Fibroblast of skin of left biceps (primary cell): ENCODE data around the gene RPS8.
"Not testable (repeated sequence)": the region's sequence is repeated elsewhere in the genome, so short reads cannot be mapped to it uniquely, and the experiment has no call there.

ENCODE experiments used
- DNase-seq, 2 experiments: peaks; one replicate each; pipeline ENCODE4 v3.0.0-alpha.2; 2013; ENCODE audit warnings: low read depth in 2 of 2

The RPS8 gene

DNA sequence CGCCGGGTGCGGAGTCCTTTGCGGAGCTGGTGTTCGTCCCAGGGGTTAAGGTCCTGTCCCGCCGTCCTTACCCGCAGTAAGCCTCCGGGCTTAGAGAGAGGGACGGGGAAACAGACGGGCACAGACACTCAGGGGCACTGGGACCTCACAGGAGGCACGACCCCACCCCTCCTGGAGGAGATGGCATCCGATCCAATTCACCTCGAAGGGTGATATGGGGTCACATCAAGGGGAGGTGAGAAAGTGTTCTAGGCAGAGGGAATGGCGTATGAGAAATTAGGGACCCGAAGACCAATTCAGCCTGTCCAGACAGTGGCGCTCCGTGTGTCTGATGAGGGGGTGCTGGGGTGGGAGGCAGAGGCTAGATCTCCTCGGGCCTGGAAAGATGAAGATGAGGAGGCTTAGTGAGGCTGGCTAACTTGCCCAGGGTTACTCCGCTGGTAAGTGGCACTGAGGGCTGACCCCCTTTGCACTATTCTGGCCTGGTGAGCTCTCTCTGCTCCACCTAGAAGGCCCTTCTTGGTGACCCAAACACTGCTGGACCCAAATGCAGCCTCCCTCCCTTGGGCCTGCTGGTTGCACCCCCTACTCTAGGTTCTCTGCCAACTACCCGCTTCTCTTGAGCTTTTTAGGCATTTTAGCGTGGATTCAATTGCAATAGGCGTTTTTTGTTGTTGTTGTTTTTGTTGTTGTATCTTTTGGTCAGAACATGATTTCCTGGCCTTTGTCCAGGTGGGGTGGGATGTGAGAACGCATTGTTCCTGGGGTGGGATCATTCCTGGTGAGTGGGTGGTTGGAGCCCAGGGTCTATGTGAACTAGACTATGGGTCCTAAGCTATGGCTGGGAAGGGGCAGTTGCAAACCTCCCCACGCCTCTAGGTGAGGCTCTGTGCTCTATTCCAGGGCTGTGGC is 45.2 kb downstream of the RPS8 start:
- no peak for DNase-seq

DNA sequence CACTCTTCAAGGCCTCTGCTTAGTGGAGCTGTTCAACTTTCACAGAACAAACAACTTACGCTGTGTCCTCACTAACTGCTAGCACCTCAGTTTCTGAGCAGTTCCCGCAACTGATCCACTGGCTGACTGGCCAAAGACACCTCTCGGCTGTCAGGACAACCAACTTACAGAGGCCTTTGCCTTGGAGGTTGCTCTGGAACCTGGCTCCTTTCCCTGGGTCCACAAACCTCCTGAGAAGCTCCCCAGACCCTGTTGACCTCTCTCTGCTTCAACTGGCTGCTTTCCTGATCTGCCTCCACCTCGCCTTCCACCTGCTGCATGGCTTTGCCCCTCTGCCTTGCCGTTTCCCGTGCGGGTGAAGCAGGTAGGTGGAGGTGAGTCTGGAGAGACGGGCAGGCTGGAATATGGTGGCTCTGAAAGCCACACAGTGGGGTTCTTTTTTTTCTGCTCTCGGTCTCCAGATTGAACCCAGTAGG is 45.9 kb downstream of the RPS8 start:
- DNase-seq, result no peak

DNA sequence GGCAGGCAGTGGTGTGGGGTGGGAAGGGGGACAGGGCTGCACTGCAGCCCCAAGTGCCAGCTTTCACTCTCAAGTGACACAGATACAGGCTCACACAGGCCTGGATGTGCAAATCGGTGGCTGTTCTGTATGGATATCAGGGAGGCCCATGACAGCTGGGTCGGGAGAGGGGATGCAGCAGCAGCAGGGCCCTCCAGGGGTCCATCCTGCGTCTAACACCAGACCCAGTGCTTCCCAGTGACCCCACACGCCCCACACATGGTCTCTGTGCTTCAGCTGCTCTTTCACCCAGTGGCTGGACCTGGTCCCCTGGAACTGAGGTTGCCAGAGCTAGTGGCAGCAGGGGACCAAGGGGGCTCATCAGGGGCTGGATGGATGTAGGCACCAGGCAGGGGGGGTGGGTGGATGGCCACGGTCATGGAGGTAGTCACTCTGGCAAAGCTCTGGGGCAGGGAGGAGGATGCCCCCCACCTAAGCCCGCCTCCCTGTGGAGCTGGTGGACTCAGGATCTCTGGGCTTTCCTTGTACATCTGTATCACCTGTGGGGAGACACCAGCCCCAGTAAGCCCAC is 46.9 kb downstream of the RPS8 start:
- DNase-seq, result no peak

DNA sequence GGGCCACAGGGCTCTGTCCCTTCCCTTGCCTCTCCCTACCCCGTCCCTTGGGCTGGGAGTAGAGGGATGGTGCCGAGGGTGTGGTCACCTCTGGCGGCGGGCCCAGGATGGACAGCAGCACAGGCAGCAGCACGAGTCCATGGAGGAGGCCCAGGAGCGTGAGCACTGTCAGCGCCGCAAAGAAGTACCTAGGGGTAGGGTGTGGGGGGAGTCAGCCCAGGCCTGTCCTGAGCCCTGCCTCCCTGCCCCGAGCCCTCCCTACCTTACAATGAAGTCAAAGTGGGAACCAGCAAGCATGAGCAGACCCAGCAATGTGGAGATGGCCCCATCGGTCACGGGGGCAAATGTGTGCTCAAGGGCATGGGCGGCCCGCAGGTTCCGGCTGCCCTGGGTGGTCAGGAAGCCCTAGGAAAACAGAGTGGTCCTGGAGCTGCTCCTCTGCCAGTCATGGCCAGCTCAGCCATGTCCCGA is 47.7 kb downstream of the RPS8 start:
- no peak for DNase-seq

DNA sequence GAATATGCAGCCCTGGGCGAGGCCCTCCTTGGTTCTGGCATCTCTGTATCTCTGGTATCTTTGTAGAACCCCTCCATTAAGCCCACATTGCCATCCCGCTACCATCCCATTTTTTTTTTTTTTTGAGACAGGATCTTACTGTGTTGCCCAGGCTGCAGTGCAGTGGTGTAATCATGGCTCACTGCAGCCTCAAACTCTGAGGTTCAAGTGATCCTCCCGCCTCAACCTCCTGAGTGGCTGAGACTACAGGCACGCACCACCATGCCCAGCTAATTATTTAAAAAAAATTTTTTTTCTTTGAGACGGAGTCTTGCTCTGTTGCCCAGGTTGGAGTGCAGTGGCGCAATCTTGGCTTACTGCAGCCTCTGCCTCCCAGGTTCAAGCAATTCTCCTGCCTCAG is 49.1 kb downstream of the RPS8 start:
- not testable (repeated sequence) for DNase-seq

DNA sequence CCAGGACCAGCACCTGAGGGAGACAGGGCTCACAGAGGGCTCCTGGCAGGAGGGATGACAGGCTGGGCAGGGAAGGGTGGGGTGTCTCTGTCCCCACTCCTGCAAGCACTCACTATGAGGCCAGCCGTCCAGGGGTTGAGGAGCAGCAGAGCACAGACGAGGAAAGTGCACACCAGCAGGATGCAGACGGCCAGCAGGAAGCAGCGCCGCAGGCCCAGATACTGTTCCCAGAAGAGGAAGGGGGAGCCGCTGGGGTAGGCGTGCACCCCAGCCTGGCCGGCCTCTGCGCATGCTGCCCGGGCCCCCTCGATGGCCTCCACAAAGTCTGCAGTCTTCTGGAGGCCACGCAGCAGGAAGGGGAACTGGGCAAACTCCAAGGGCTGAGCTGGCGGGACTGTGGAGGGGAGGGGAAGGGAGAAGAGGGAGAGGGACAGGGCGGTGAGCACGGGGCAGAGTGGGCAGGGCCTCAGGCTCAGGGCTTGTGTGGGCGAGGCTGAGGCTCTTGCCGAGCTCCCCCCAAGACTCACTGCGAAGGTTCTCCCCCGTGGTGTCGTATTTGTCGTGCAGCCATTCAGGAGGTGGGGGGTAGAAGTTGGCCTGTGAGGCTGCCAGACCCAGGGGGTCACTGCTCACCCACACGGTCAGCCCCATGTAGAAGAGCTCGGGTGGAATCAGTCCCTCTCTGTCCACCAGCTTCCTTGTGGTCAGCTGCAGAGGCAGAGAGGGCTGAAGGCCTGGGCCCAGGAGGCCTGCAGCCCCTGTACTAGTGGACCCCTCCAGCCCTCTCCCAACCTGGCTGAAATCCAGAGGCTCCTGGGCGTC is 51.2 kb downstream of the RPS8 start:
- no peak for DNase-seq

DNA sequence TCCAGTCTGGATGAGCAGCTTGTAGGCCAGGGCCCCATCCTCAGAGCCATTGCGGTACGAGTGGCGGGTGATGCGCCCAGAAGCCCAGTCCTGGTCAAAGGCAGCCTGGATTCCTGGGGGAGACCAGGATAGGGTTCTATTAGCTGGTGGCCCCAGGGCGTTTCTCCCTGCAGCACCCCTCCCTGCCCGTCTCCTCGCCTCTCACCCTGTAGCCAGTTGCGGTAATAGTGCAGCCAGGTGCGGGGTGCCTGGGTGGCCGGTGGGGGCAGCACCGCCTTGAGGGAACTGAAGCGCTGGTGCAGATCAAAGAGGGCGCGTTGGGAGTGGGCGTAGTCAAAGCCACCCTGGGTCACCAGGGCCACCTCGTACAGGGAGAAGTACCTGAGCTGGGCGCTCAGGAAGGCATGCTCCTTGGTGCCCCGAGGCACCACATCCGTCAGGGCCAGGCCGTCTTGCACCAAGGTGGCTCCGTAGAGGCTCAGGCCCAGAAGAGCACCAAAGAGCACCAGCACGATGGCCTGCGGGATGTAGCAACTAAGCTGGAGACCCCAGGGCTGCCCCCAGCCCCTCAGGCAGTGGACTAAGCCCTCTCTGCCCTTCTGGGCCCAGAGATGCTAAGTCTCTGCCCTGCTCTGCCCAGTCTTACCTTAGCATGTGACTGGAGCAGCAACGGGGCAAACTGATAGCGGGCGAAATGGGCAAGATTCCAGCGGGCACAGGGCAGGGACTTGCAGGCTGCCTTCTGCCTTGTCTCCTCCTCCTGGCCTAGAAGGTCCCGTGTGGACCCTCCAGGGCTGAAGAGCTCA is 52.1 kb downstream of the RPS8 start:
- DNase-seq, result no peak

DNA sequence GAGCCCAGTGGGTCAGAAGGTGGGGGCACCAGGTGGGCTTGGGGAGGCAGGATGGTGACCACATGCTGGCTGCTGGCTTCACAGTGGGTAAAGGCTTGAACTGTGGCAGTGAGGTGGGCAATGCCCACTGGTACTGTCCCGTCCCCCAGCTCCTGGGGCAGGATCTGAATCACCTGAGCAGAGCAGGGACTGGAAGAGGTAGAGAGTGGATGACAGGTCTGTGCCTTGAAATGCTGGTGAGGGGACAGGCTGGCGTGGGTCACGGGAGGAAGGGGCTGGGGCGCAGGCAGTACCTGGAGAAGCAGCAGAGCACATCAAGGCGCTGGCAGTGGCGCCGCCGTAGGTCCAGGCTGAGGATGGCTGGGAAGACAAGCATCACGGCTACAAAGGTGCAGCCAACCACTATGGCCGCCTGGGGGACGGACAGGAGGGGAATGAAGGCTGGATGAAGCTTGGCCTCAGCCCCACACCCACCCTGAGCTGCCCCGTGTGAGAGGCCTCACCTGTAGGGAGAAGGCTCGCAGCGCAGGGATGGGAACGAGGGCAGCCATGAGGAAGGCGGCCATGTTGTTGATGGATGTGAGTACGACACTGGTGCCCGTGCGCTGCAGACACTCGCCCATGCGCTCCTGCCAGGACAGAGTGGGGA is 52.8 kb downstream of the RPS8 start:
- DNase-seq, result no peak
